T-helper 1 cell treated with Interleukin-12 subunit alpha and Interleukin-12 subunit beta and Interleukin-4 antibody, amounts not matched to agents 30 μg/mL and 1 μg/mL, for 36 hours (primary cell): ENCODE results near the gene ZNF217.
"Not testable (repeated sequence)": the region's sequence is repeated elsewhere in the genome, so short reads cannot be mapped to it uniquely, and the experiment has no call there.

Source experiments
- H3K27ac Mint-ChIP-seq: one replicate; pipeline ENCODE4 v1.8.0; 2021; ENCODE audit warnings: mild to moderate bottlenecking, mixed read lengths
- H3K27me3 Mint-ChIP-seq: one replicate; pipeline ENCODE4 v1.8.0; 2021; ENCODE audit warnings: low read depth, mixed read lengths
- H3K36me3 Mint-ChIP-seq: one replicate; pipeline ENCODE4 v1.8.0; 2021; ENCODE audit warnings: low read depth, mixed read lengths
- H3K4me1 Mint-ChIP-seq: one replicate; pipeline ENCODE4 v1.8.0; 2021; ENCODE audit warnings: low read depth, mixed read lengths
- H3K4me3 Mint-ChIP-seq: one replicate; pipeline ENCODE4 v1.8.0; 2021; ENCODE audit warnings: mild to moderate bottlenecking, moderate library complexity, mixed read lengths
- H3K9me3 Mint-ChIP-seq: one replicate; pipeline ENCODE4 v1.8.0; 2021; ENCODE audit warnings: mixed read lengths

ZNF217 gene

DNA sequence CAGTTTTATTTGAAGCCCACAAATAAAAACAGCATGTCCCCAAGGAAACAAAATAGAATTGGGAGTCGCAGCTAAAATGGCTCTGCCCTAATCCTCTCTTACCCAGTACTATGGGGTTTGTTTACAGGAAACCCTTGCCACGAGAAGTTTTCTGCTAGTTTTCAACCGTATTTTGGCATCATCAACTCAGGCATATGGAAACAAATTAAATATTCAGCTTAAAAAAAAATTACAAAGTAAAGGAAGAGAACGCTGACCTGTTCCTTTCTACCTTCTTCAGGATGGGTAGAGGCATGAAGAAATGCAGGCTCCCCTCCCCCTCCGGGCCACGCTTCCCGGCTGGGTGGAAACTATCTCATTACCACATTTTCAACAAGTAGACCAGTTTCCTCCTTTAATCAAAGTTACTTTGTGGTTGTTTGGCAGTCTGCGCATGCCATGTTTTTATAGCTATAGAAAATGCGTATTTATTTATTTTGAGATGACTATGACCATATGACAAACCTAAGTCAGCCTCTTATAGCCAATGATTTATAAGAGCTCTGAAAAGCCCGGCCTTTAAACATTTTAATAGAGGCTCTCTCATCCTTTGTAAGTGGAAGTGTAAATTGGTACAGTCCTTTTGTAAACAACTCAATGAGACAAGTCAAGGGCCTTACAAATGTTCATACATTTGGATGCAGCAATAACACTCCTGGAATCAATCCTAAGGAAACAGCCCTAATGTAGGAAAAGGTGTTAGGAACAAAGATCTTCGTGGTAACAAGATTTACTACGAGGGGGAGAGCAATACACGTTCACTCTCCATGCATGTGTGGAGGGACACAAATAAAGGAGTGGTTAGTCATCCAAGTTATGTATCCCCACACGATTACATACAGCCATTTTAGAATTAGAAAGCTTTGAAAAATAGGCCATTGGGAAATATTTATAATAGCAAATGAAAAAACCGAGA lies 16.1 kb upstream of the ZNF217 start:
- Mint-ChIP-seq H3K27me3 (no peaks in the 10 kb centered on the region), H3K9me3 (no peaks in the 10 kb centered on the region), H3K27ac (peak overlapping the region; percentile 97), H3K4me3 (peak overlapping the region; percentile 89), H3K4me1 (peaks cover 34% of the 10 kb centered on the region), H3K36me3 (peaks cover 7% of the 10 kb centered on the region)

- peaks cover 38% of the 10 kb centered on the region for H3K4me1 Mint-ChIP-seq
- H3K4me3 Mint-ChIP-seq: peak overlapping the region; percentile 89
- H3K9me3 Mint-ChIP-seq: no peaks in the 10 kb centered on the region
- H3K36me3 Mint-ChIP-seq: peaks cover 11% of the 10 kb centered on the region
- H3K27ac Mint-ChIP-seq: peak overlapping the region; percentile 97
- no peaks in the 10 kb centered on the region for H3K27me3 Mint-ChIP-seq
These were observed 15.1 kb upstream of the ZNF217 start for GRCh38 chr20:53608456-53609452.

- Mint-ChIP-seq H3K4me1 (peaks cover 37% of the 10 kb centered on the region), H3K27ac (peak overlapping the region; percentile 76), H3K27me3 (no peaks in the 10 kb centered on the region), H3K9me3 (no peaks in the 10 kb centered on the region), H3K4me3 (peak overlapping the region; percentile 37), H3K36me3 (peaks cover 13% of the 10 kb centered on the region)
These were observed 14.4 kb upstream of the ZNF217 start for GRCh38 chr20:53608071-53608455.

DNA sequence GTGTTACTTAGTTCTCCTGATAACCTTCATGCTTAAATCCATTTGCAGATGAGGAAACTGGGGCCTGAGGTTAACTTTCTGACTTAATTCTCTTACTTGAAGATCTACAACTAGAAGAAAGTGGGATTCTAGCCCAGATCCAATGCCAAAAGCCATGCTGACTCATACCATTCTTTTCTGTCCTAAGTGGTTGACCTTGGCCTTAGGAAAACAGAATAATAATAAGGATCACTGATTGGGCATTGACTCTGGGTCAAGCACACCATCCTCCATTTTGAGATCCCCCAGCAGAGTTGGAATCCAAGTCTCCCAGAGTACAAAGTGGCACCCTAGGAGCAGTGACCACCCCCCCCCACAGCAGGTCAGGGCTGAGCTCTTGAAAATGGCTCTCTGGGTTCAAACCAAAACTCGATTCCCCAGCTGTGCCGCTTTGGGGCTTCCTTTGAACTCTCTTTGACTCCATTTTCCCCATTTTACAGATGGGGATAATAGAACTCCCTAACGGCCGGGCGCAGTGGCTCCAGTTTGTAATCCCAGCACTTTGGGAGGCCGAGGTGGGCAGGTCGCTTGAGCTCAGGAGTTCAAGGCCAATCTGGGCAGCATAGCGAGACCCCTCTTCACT lies 12.8 kb upstream of the ZNF217 start:
- peaks cover 18% of the 10 kb centered on the region for H3K36me3 Mint-ChIP-seq
- peaks cover 38% of the 10 kb centered on the region for H3K4me1 Mint-ChIP-seq
- no peaks in the 10 kb centered on the region for H3K27me3 Mint-ChIP-seq
- no peak overlapping the region for H3K27ac Mint-ChIP-seq
- no peaks in the 10 kb centered on the region for H3K9me3 Mint-ChIP-seq
- no peak overlapping the region for H3K4me3 Mint-ChIP-seq

DNA sequence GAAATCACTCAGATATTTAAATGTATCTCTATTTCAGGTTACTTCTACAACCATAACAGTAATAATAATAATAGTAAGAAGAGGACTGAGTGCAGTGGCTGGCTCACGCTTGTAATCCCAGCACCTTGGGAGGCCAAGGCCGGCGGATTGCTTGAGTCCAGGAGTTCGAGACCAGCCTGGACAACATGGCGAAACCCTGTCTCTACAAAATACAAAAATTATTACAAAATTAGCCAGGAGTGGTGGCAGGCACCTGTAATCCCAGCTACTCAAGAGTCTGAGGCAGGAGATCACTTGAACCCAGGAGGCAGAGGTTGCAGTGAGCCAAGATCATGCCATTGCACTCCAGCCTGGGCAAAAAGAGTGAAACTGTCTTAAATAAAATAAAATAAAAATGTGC lies 11.8 kb upstream of the ZNF217 start:
- not testable (repeated sequence) for H3K4me3 Mint-ChIP-seq, H3K27ac Mint-ChIP-seq
- peaks cover 40% of the 10 kb centered on the region for H3K4me1 Mint-ChIP-seq

DNA sequence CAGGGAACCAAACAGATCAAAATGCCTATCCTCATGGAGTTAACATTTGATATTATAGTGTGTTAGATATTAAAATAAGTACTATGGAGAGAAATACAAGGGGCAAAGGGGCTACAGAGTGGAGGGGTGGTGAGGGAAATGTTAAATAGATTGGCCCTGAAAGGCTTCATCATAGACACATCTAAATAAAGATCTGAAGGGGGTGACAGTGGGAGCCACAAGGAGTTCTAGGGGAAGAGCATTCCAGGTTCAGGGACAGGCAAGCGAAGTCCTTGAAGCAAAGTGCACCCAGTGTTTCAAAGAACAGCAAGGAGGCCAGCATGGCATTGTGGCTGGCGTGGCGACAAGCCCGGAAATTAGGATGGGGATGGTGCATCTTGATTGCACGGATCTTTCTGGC lies 11.2 kb upstream of the ZNF217 start:
- peaks cover 38% of the 10 kb centered on the region for H3K4me1 Mint-ChIP-seq
- peaks cover 20% of the 10 kb centered on the region for H3K36me3 Mint-ChIP-seq
- H3K4me3 Mint-ChIP-seq, H3K27me3 Mint-ChIP-seq, H3K9me3 Mint-ChIP-seq: not testable (repeated sequence)
- peak overlapping the region; percentile 55 for H3K27ac Mint-ChIP-seq

More for the DNA sequence above, 11.8 kb upstream of the ZNF217 start:
- H3K27me3 Mint-ChIP-seq, H3K9me3 Mint-ChIP-seq: not testable (repeated sequence)
- peaks cover 20% of the 10 kb centered on the region for H3K36me3 Mint-ChIP-seq

DNA sequence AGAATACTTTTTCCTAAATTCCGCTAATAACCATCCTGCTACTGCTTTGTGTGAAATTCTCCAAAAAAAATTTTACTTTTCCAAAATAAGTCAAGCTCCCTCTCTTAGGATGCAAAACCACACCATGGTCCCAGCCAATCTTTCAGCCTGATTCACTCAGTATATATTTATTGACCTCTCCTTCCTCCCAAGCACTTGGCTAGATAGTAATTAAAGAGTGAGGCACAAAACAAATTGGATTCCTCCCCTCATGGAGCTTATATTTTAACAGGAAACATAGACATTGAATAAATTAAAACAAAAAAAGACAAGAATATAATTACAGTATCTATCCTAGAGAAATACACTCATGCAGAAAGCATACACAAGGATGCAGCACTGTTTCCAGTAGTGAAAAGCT lies 9.0 kb upstream of the ZNF217 start:
- H3K27ac Mint-ChIP-seq: no peak overlapping the region
- no peaks in the 10 kb centered on the region for H3K27me3 Mint-ChIP-seq
- peaks cover 43% of the 10 kb centered on the region for H3K4me1 Mint-ChIP-seq
- peaks cover 23% of the 10 kb centered on the region for H3K36me3 Mint-ChIP-seq
- H3K9me3 Mint-ChIP-seq: no peaks in the 10 kb centered on the region
- H3K4me3 Mint-ChIP-seq: no peak overlapping the region

GRCh38 chr20:53599910-53600632 lies 6.4 kb upstream of the ZNF217 start:
- Mint-ChIP-seq H3K4me1 (peaks cover 57% of the 10 kb centered on the region), H3K4me3 (no peak overlapping the region), H3K36me3 (peaks cover 23% of the 10 kb centered on the region), H3K27ac (peak overlapping the region; percentile 67), H3K9me3 (no peaks in the 10 kb centered on the region), H3K27me3 (no peaks in the 10 kb centered on the region)

DNA sequence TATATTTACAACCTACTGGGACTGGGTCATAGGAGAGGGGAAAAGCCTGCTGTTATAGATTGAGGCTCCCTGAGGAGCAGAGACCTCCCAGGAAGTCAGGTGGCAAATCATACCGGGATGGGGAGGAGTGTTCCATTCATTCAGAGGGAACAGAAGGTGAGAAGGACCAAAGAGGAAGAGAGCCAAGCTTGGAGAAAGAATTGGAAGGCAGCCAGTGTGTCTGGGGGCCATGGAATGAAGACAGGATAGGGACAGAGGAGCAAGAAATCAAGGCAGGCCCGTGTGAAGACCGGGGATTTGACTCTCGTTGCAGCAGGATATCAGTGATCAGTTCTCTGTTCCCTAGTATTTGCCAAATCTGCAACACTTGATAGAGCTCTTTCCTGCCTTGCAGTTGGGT lies 5.7 kb upstream of the ZNF217 start:
- Mint-ChIP-seq H3K27ac (peak overlapping the region; percentile 92), H3K9me3 (no peaks in the 10 kb centered on the region), H3K4me1 (peaks cover 56% of the 10 kb centered on the region)

DNA sequence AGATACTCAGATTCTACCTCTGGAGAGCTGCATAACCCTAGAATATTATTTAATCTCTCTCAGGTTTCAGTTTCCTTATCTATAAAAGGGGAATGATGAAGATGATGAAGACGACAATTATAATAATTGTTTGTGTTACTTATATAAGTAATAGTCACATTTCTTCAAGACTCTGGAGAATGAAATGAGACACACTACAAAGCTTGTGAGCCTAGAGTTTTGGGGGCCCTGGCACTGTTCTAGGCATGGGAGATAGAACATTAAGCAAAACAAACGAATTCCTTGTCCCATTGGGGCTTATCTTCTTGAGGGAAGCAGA lies 5.4 kb upstream of the ZNF217 start:
- Mint-ChIP-seq H3K4me1 (peaks cover 56% of the 10 kb centered on the region), H3K36me3 (peaks cover 22% of the 10 kb centered on the region), H3K9me3 (no peaks in the 10 kb centered on the region), H3K27ac (peak overlapping the region; percentile 92), H3K4me3 (peak overlapping the region; percentile 54), H3K27me3 (no peaks in the 10 kb centered on the region)

More for the DNA sequence above, 5.7 kb upstream of the ZNF217 start:
- no peaks in the 10 kb centered on the region for H3K27me3 Mint-ChIP-seq
- H3K36me3 Mint-ChIP-seq: peaks cover 22% of the 10 kb centered on the region
- no peak overlapping the region for H3K4me3 Mint-ChIP-seq

DNA sequence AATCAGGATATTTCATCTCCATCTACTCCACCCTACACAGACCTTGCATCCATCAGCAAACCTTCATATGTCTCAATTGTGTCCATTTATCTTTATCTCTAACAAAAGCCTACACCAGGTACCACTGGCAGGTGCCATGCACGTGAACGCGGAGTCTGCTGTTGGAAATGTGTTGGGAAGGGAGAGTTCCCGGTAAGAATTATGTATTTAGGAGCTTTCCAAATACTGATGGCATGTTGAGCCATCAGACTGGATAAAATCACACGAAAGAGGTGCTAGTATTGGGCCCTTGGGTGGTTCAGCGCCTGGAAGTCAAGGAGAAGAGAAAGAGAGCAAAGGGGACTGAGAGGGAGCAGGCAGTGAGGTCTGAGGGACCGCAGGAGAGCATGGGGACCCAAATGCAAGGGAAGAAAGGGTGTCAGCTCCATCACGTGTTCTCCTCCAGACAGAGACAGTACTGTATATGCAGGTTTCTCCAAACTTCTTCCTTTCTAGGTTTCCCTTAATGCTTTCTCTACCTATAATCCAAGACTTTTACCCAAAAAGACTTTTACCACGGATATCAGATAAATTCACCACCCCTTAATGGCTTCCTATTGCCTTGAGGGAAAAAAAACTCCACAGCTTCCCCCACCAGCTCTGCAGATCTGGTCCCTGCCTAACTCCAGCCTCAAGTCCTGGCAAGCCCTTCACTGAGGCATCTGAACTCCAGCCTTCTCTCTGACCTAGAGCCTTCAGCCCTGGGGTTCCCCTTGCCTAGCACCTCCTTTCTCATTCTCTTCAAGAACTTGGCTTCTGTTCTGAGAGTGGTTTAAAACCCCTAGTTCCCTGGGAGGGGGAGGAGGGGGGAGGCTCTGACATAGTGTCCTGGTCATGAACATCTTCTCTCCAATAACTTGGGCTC lies 4.8 kb upstream of the ZNF217 start:
- Mint-ChIP-seq H3K27me3 (no peaks in the 10 kb centered on the region), H3K4me1 (peaks cover 52% of the 10 kb centered on the region), H3K9me3 (no peaks in the 10 kb centered on the region), H3K36me3 (peaks cover 17% of the 10 kb centered on the region), H3K27ac (peak overlapping the region; percentile 92), H3K4me3 (peak overlapping the region; percentile 54)

DNA sequence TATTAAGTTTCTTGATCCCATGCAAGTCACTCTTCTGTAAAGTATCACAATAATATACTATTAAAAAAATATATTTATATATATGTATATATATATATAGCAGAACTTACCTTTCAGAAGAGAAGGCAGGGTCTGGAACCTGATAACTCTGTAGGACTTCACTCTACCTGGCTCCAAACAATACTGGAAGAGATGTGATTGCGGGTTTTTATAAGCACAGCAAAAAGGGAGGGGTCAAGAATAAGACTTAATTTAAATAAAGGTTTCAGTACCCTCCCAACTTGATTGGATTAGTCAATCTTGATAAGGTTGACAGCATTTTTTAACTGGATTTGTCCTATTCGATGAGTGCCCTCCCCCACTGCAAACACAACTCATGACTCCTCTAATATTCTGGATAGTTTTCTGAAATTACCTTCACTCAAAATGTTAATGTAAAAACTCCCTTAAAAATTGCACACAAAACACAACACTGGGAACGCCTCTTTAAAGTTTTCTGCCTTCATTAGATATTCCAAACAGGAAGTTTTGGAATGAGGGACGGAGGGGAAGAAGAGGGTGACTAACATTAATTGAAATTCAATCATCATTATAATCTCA lies 4.0 kb upstream of the ZNF217 start:
- H3K4me3 Mint-ChIP-seq: peak overlapping the region; percentile 72
- peak overlapping the region; percentile 92 for H3K27ac Mint-ChIP-seq
- H3K27me3 Mint-ChIP-seq: no peaks in the 10 kb centered on the region
- H3K9me3 Mint-ChIP-seq: no peaks in the 10 kb centered on the region
- H3K4me1 Mint-ChIP-seq: peaks cover 52% of the 10 kb centered on the region
- H3K36me3 Mint-ChIP-seq: peaks cover 16% of the 10 kb centered on the region

DNA sequence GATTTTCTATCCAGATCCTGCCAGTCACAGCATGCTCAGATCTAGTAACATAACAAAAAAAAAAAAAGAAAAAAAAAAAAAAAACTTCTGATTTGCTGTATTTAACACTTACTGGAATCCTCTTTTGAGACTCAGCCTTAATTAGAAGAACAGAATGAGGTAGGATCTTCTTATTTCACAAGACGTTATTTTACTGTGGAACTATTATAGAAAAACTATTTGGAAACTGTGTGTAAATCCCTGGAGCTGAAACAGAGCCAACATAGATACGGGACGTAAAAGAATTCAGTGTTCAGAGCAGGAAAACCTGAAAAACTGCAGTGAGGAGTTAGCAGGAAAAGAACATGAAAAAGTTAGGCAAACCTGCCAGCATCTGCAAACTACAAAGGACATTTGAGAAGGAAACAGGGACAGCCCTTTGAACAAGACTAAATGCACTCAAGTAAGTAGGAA lies 3.4 kb upstream of the ZNF217 start:
- H3K36me3 Mint-ChIP-seq: peaks cover 13% of the 10 kb centered on the region

More for the DNA sequence above, 3.4 kb upstream of the ZNF217 start:
- Mint-ChIP-seq H3K4me1 (peaks cover 49% of the 10 kb centered on the region), H3K27ac (peak overlapping the region; percentile 90), H3K4me3 (peak overlapping the region; percentile 72), H3K27me3 (no peaks in the 10 kb centered on the region), H3K9me3 (no peaks in the 10 kb centered on the region)
